Head of caudate nucleus (tissue), 42 donors: ENCODE data around the gene OXGR1.
"Not testable (repeated sequence)": the region's sequence is repeated elsewhere in the genome, so short reads cannot be mapped to it uniquely, and the experiment has no call there.

Source experiments
- DNase-seq, 42 donors: peaks; one replicate each; pipeline versions ENCODE4 v3.0.0 to v3.0.0-alpha.2; 2020 to 2021; ENCODE audit warnings: mixed read lengths in 7 of 42
- intact Hi-C: fragments of 100-400 bp; cut with DNase I; formaldehyde crosslinking; loops from one replicate; pipeline ENCODE4 v1.15.0; 2022

OXGR1 gene

DNA sequence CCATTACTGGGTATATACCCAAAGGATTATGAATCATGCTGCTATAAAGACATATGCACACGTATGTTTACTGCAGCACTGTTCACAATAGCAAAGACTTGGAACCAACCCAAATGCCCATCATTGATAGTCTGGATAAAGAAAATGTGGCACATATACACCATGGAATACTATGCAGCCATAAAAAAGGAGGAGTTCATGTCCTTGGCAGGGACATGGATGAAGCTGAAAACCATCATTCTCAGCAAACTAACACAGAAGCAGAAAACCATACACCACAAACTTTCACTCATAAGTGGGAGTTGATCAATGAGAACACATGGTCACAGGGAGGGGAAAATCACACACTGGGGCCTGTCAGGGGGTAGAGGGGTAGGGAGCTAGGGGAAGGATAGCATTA, 14.4 kb downstream of the OXGR1 start:
- DNase-seq, intact Hi-C loops: not testable (repeated sequence)

DNA sequence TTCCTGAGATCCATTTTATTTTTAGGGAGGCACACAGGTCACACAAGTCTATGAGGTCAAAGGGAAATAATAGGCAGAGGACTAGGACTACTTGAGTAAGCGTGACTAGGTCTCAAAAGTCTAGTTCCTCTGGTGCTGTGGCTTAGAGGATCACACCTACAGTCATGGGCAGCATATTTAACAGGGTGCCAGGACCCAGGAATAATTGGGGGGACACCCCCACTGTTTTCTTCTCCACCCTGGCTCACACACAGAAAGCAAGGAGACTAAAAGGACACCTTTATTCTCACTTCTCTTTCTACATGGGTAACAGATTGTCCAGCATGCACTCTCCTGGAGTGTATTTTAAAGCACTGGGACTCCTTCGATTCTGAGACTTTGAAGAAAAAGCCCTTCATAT, 26.2 kb downstream of the OXGR1 start:
- no peak for DNase-seq
- intact Hi-C loops, result no loop called here

GRCh38 chr13:96967248-96967745, 27.0 kb downstream of the OXGR1 start:
- intact Hi-C loops, result no loop called here
- DNase-seq, result no peak

GRCh38 chr13:96966415-96967102, 27.7 kb downstream of the OXGR1 start:
- intact Hi-C loops, result no loop called here
- DNase-seq, result no peak

GRCh38 chr13:96963786-96964475, 30.3 kb downstream of the OXGR1 start:
- intact Hi-C loops, result no loop called here
- no peak for DNase-seq

- intact Hi-C loops, result no loop called here
- DNase-seq, result no peak
Measured at GRCh38 chr13:96960379-96960778, 33.9 kb downstream of the OXGR1 start.

- DNase-seq, result peak in 16 of 42 donors; percentile 6 to 63 (median 25)
- intact Hi-C loops, result no loop called here
Measured at GRCh38 chr13:96958286-96958891, 35.9 kb downstream of the OXGR1 start.

DNA sequence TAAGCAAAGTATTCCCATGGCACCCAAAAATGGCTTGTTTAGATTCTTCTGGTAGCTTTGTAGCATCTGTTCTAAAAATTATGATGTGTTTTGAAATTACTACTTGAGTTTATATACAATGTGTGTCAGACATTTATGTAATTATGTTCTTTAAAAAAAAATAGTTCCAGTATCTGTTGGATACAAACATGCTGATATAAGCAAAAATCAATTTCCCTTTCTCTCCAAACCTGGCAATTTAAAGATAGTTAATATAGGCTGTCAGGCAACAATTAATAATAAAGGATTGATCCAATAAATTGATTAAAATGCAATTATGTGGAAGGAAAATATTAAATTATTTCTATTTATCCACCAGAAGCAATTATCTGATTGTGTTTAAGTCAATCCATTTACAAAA, 41.7 kb downstream of the OXGR1 start:
- DNase-seq, result no peak
- intact Hi-C loops, result no loop called here

DNA sequence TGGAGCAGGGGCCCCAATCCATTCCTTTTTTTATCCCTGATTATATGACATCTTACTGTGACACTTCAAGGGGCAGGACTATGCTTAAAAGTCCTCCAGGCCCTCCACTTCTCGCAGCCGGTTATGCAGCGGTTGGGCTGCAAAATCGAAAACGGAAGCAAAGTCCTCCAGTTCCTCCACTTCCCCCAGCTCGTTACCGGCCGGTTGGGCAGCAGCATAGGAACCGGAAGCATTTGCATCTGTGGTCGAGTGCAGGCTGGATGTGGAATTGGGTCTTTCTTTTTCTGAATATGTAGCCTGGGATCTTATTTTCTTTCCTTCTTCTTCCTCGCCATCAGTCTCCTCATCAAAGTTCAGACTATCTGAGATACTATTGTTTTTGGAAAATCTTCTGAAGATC, 46.1 kb downstream of the OXGR1 start:
- DNase-seq, result no peak
- intact Hi-C loops, result no loop called here

DNA sequence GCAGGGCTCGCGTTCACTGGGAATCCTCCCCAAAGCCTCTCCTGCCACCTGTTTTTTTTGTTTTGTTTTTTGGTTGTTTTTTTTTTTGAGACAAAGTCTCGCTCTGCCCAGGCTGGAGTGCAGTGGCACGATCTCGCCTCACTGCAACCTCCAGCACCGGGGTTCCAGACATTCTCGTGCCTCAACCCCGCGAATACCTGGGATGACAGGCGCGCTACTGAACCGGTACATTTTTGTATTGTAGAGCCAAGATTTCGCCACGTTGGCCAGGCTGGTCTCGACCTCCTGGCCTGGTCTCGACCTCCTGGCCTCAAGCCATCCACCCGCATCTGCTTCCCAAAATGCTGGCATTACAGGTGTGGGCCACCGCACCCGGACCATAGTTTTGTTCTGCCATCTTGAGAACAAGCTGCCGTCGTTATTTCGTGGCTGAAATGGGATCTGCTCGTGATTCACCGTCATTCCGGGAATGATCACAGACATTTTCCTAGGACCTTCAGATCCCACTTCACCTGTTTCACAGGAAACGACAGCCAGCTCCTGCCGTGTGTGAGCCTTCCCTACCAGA, 46.8 kb downstream of the OXGR1 start:
- intact Hi-C loops, result no loop called here
- DNase-seq, result no peak

DNA sequence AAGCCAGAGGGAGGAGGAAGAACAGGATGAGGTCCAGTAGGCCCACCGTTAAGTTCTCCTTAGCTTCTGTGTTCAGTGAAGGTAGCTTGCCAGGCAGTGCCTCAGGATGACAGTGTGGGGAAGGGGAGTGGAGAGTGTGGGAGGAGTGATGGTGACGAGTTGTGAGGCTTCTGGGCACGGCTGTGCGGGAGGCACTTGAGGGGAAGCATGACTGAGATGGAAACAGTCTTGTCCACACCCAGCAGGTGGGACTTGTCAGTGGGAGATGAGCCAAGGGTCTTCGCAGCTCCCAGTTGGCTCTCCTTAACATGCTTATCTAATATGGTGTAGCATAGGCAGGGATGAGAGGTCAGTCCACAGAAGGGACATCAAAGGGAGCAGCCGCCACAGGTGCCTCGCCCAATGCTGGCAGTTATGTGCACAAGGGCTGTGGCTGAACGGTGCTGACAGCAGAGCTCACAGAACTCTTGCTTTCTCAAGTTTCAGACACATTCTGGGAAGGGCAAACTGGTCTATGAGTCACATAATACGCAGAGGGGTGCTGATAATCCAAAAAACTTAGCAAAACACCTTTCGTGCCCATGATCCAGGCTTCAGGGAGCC, 47.5 kb downstream of the OXGR1 start:
- DNase-seq, result no peak
- intact Hi-C loops, result no loop called here

DNA sequence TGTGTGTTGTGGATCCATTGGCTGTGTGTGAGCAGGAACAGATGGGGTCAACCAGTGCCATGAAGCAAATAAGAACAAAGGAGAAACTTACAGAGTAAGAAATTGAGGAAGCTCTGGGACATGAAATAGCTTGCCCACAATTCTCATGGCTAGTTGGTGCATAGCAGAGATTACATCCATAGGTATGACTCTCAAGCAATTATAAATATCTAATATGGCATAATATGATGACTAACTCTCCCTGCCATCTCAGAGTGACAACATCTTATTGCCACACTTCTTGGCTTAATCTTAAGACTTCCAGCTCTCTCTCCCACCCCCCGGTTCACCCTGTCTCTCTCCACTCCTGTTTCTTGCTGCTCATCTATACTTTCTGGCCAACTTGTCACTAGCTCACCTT, 53.3 kb downstream of the OXGR1 start:
- no peak for DNase-seq
- intact Hi-C loops, result no loop called here

GRCh38 chr13:96935901-96936300, 58.4 kb downstream of the OXGR1 start:
- intact Hi-C loops, result no loop called here

More at GRCh38 chr13:96935901-96936300, 58.4 kb downstream of the OXGR1 start:
- no peak for DNase-seq
